Left lung (tissue), 10 donors: ENCODE data around the gene GGACT. TPM values are rescaled to one million over a fixed set of nuclear protein-coding genes. Genes with fewer than 3 reads are reported as not detected.

ENCODE experiments used
- ATAC-seq: fragments of 200-7000 bp; cut with Tn5 transposase; one replicate; pipeline ENCODE4 v1.9.1; 2020; ENCODE audit warnings: moderate library complexity
- DNase-seq, 4 donors: peaks; one replicate each; pipeline ENCODE4 v3.0.0-alpha.2; 2013 to 2020
- H3K27ac ChIP-seq, 2 donors: fragments of 200-600 bp; sonication (generic) in 1 of 2; one replicate each; pipeline versions ENCODE4 v1.5.0 to v1.8.0; 2020 to 2021
- H3K27me3 ChIP-seq, 2 donors: fragments of 200-600 bp; sonication (generic) in 1 of 2; one replicate each; pipeline versions ENCODE4 v1.5.0 to v1.8.0; 2020 to 2021
- H3K36me3 ChIP-seq, 2 donors: fragments of 200-600 bp; sonication (generic) in 1 of 2; one replicate each; pipeline versions ENCODE4 v1.5.0 to v1.8.0; 2020 to 2021
- H3K4me1 ChIP-seq, 2 donors: fragments of 200-600 bp; one replicate each; pipeline ENCODE4 v1.8.0; 2021
- H3K4me3 ChIP-seq, 2 donors: fragments of 200-600 bp; sonication (generic) in 1 of 2; one replicate each; pipeline versions ENCODE4 v1.5.0 to v1.8.0; 2020 to 2021; ENCODE audit warnings: mild to moderate bottlenecking in 1 of 2
- H3K9me3 ChIP-seq, 2 donors: fragments of 200-600 bp; sonication (generic) in 1 of 2; one replicate each; pipeline versions ENCODE4 v1.5.0 to v1.8.0; 2020 to 2021
- CTCF ChIP-seq, 2 donors: fragments of 200-600 bp; sonication (generic) in 1 of 2; IDR thresholded peaks; one replicate each; pipeline versions ENCODE4 v1.5.0 to v1.8.0; 2021; ENCODE audit warnings: antibody characterized with exemption in 2 of 2
- intact Hi-C, 2 donors: fragments of 100-400 bp; cut with DNase I; formaldehyde crosslinking; loops; one replicate each; pipeline versions ENCODE4 v1.11.2 to v1.14.2; 2022
- polyA plus RNA-seq, 6 donors: library from polyadenylated mRNA; unstranded; fragments of 120-200 nt; gene quantifications; one replicate each; pipeline ENCODE4 v1.2.1, GENCODE V29; 2013; ENCODE audit not compliant: insufficient read length in 6 of 6
- total RNA-seq, 2 donors: library from RNA; stranded (reverse); fragmentation: NEBNext Ultra II Directional; extraction: Animal tissue kit (Norgen Biotek cat#: 25700); gene quantifications; one replicate each; pipeline ENCODE4 v1.2.1, GENCODE V29; 2021
- donor health status: DM: no; HTN: yes; CAD: no.
- donor health status: DM: no; HTN: no; CAD: no.

The GGACT gene
- total and polyA plus RNA-seq, 8 donors = 3.4 to 6.3 (median 4.5) TPM

GRCh38 chr13:100543872-100544602 is 44.6 kb downstream of the GGACT start:
- no peaks in the 10 kb centered on the region for H3K9me3 ChIP-seq
- no peaks in the 10 kb centered on the region for H3K36me3 ChIP-seq
- no peak for DNase-seq
- H3K4me1 ChIP-seq = peaks cover 0 to 5% of the 10 kb centered on the region in 2 donors
- TF ChIP-seq CTCF (IDR thresholded peaks at IDR 0.05) = no peak
- H3K27ac ChIP-seq = no peak overlapping the region
- ATAC-seq = no peak
- no peaks in the 10 kb centered on the region for H3K27me3 ChIP-seq
- peak overlapping the region in 1 of 2 donors; percentile 18 for H3K4me3 ChIP-seq
- intact Hi-C loops = no loop called here

GRCh38 chr13:100542826-100543156 is 45.8 kb downstream of the GGACT start:
- Histone ChIP-seq H3K27me3 (no peaks in the 10 kb centered on the region), H3K9me3 (no peaks in the 10 kb centered on the region), H3K4me1 (peaks cover 0 to 5% of the 10 kb centered on the region in 2 donors), H3K27ac (no peak overlapping the region), H3K36me3 (no peaks in the 10 kb centered on the region), H3K4me3 (no peak overlapping the region)
- DNase-seq (peak in 1 of 4 donors; percentile 58), ATAC-seq (peak; percentile 57)
- TF ChIP-seq CTCF (IDR thresholded peaks at IDR 0.05) = peak; percentile 12 to 14
- intact Hi-C loops = no loop called here

- Histone ChIP-seq H3K27me3 (no peaks in the 10 kb centered on the region), H3K27ac (no peak overlapping the region), H3K36me3 (no peaks in the 10 kb centered on the region), H3K4me1 (peaks cover 0 to 5% of the 10 kb centered on the region in 2 donors), H3K9me3 (no peaks in the 10 kb centered on the region), H3K4me3 (no peak overlapping the region)
- DNase-seq (no peak), ATAC-seq (no peak)
- intact Hi-C loops = no loop called here
- no peak for TF ChIP-seq CTCF (IDR thresholded peaks at IDR 0.05)
These were observed 46.4 kb downstream of the GGACT start for GRCh38 chr13:100541897-100542825.

- no peak overlapping the region for H3K4me3 ChIP-seq
- H3K27ac ChIP-seq = no peak overlapping the region
- H3K4me1 ChIP-seq = peaks cover 0 to 5% of the 10 kb centered on the region in 2 donors
- no peak for DNase-seq
- intact Hi-C loops = no loop called here
- H3K27me3 ChIP-seq = no peaks in the 10 kb centered on the region
- ATAC-seq = no peak
- no peak for TF ChIP-seq CTCF (IDR thresholded peaks at IDR 0.05)
- H3K36me3 ChIP-seq = no peaks in the 10 kb centered on the region
- no peaks in the 10 kb centered on the region for H3K9me3 ChIP-seq
These were observed 48.0 kb downstream of the GGACT start for GRCh38 chr13:100540621-100541020.

GRCh38 chr13:100537951-100538462 is 50.6 kb downstream of the GGACT start:
- ATAC-seq = no peak
- peaks cover 0 to 2% of the 10 kb centered on the region in 2 donors for H3K36me3 ChIP-seq
- intact Hi-C loops = no loop called here
- no peaks in the 10 kb centered on the region for H3K27me3 ChIP-seq
- no peak overlapping the region for H3K4me3 ChIP-seq
- no peak for TF ChIP-seq CTCF (IDR thresholded peaks at IDR 0.05)
- H3K4me1 ChIP-seq = peaks cover 0 to 5% of the 10 kb centered on the region in 2 donors
- H3K9me3 ChIP-seq = no peaks in the 10 kb centered on the region
- no peak for DNase-seq
- H3K27ac ChIP-seq = no peak overlapping the region
